Measurements from ENCODE around the gene LPIN1.

LPIN1 gene

DNA sequence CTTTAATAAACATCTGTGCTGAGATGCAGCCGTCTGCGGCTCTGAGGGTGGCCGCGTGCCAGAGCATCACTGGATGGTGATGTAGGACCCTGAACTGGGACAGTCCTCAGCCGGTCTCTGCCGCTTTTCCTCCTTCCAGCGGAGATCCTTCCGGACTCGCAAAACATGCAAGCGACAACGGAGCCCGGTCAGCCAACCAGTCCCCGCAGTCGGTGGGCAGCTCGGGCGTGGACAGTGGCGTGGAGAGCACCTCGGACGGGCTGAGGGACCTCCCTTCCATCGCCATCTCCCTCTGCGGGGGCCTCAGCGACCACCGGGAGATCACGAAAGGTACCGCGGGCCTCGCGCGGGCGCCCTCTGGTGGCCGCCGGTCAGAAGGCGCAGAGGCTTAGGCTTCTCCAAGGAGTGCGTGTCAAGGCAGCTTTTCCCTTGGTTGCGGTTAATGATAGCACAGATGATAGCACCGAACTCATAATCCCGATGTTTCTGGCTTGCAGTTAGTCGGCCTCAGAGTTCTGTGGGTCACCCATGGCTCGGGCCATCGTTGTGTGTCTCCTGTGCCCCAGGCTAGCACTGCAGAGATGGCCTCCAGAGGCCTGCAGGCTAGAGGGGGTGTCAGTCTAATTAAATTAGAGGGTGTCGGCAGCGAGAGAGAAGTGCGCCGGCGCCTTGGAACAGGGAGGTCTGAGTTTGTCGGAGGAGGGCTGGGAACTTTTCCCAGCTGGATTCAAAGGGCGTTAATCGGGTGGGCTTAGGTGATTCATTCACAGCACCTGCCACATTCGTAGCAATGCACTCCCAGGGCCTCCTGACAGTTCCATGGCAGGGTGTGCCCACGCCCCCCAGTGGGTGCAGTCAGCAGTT is 38.5 kb downstream of the LPIN1 start:
- peak; percentile 54 for DNase-seq (ENCODE audit: low spot score)

DNA sequence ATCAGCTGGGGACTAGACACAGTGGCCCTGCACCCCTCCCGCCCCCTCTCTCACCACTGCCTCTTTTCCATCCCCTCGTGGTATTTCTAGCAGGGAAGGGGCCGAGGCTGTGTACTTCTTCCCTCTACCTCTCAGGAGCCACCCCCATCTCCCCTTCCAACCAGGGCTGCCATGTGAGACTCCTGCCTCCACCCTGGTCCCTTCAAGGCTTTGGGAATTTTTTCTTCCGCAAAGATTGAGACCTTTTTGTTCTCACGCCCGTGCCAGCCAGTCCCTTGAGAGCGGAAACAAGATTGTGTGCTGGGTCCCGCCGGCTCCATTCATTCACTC is 39.1 kb downstream of the LPIN1 start:
- no peak for DNase-seq (ENCODE audit: low spot score)

DNA sequence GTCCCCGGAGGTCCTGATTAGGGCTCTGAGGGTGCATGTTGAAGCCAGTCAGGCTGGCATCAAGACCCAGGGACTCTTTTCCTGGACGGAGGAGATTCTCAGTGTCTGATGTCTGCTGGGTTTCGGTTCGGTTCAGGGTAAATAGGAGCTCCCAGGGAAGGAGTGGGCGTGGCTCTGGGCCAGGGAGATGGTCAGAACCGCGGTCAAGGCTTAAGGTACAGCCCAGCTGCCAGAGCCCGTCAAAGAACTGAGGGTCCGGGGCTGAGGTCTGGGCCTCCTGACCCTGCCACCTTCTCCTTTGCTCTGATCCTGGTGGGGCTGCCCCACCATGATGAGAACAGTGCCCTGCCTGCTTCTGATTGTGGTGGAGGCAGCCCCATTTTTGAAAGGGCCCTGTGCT is 39.8 kb downstream of the LPIN1 start:
- DNase-seq (ENCODE audit: low spot score) = no peak

DNA sequence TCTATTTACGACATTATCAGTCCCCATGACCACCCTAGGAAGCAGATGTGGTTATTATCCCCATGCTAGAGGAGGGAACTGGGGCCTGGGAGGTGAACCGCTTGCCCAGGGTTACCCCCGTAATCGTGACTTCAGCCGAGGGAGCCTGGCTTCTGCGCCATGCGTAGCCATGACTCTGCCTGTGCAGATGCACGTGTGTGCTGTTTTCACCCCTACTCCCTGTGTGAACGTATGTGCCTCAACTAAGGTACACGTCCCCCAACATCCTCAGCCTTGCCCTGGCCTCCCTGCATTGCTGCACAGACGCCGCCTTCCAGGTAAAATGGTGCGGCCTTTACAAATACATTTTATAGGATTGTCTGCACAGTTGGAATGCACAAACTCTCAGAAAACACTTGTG is 40.2 kb downstream of the LPIN1 start:
- DNase-seq (ENCODE audit: low spot score) = no peak

DNA sequence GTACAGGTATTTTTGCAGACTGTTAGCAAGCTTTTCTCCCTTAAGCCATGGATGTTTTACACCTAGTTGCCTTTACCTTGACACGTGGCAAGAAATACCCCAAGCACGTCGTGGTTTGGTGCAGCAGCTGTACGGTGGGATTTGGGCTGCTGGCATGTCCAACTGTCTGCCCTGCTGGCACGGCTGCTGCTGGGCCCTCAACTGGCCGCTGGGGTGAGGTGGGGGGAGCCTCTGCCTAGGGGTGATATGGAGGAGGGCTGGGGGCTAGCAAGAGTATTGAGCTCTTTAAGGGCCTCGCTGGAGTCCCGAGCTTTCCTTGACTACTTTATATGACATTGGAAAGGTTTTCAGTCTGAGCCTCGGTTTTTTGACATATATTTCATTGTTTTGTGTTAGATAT is 41.6 kb downstream of the LPIN1 start:
- no peak for DNase-seq (ENCODE audit: low spot score)

DNA sequence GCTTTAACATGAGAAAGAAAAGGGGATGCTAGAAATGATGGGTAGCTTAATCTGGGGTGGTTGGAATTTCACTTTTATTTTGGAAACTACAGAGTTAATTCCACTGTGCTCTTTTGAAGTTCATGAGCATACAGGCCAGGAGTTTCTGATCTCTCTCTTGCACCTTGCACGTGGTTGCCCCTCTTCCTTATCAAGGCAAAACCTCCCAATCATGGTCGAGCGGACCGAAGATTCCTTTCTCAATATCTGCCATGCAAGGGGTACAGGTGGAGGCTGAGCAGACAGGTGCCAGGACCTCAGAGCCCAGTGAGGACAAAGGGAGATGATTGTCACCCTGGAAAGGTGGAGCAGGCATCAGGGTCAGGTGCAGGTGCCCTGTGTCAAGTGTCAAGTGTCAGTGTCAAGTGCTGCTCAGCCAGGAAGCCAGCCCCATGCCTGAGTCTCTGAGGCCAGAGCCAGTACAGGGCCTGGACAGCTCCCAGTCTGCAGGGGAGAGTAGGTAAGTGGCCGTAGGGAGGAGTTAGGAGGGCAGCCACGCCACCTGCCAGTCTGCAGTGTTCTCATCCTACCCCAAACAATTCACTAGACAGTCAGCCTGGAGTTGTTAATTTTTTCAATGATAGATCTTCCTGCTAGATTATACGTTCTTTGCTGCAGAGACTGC is 42.2 kb downstream of the LPIN1 start:
- DNase-seq (ENCODE audit: low spot score) = no peak

DNA sequence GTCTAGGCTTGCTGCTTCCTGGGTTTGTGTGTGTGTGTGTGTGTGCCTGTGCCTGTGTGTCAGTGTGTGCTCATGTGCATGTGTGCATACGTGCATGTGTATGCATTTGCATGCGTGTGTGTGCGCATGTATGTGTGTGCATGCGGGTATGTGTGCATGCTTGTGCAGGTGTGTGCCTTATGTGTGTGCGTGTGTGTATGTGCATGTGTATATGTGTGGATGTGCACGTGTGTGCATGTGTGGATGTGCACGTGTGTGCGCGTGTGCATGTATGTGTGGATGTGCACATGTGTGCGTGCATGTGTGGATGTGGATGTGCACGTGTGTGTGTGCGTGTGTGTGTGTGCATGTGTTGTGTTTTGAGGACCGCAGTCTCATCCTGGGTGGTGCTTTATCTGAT is 42.8 kb downstream of the LPIN1 start:
- DNase-seq (ENCODE audit: low spot score) = no peak

DNA sequence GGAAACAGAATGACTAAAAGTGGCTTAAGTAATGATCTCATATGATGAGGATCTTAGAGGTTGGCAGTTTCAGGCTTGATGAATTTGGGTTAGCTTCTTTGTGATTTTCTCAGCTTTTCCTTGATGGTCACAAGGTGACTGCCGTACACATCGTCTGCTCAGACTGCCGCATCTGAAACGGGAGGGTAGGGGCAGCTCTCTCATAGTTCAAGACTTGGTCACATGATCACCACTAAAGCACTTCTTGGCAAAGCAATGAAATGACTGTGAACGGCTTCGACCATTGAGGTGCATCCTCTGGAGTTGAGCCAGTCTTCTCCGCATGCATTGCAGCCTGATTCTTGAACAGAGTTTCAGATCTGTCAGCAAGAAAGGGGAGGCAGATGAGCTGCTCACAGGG is 43.8 kb downstream of the LPIN1 start:
- no peak for DNase-seq (ENCODE audit: low spot score)

DNA sequence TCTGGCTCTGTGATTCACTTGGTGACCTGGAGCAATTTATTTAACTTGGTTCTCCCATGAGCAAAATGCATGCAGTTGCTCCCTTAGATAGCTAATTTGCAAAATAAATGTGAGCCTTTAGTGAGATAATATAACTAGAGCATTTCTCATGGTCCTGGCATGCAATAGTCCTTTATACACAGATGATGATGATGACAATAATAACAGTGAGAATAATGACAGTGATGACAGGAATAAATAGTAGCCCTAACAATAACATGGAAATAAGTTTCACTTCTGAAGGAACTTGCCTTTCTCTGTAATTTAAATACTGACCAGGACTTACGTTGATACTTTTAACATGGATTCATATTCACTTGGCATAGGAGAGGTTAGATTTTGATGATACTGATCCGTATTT is 49.2 kb downstream of the LPIN1 start:
- DNase-seq (ENCODE audit: low spot score) = no peak

DNA sequence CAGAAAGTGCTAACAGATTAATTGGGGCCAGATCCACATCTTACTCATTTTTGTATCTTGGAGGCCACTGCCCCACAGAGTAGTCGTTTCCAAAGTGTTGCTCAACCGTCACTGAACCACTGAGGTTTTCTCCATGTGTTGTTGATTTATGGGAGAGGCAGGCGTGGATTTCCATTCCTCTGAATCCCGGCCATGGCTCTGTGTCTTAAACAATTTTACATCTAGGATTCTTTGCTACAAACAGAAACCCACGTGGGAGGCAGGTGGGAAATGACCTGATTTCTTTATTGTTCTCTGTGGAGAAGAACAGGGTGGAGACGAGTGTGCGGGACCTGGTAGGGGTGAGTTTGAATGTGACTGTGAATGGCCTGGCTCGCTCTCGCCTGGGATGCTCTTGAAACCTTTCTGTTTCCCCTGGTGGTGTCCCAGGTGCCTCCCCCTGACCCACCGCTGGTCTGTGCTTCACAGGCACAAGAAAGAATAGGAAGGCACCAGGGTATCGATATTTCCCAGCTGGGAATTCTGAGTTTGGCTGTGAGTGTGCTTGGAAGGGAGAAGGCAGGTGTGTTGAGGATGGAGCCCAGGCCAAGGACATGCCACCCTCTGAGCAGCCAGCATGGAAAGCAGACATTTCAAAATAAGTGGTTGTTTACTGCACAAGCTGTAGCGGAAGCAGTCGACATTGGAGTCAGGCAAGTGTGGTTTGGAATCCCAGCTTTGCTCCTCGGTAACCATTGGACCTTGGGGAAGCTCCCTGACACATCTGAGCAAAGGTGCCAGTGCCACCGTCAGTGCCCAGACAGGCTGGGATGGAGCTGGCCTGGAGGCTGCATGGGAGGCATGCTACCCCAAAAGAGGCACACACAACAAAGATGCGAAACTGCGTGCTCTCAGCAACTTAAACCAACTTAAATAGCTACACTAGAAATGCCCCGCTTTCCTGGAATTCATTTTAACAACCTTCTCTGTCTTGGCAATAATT is 50.0 kb downstream of the LPIN1 start:
- no peak for DNase-seq (ENCODE audit: low spot score)

DNA sequence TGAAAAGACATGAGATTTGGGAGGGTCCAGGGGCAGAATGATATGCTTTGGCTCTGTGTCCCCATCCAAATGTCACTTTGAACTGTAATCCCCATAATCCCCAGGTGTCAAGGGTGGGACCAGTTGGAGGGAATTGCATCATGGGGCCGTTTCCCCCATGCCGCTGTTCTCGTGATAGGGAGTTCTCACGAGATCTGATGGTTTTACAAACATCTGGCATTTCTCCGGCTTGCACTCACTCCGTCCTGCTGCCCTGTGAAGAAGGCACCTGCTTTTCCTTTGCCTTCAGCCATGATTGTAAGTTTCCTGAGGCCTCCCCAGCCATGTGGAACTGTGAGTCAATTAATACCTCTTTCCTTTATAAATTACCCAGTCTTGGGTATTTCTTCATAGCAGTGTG is 51.4 kb downstream of the LPIN1 start:
- no peak for DNase-seq (ENCODE audit: low spot score)

DNA sequence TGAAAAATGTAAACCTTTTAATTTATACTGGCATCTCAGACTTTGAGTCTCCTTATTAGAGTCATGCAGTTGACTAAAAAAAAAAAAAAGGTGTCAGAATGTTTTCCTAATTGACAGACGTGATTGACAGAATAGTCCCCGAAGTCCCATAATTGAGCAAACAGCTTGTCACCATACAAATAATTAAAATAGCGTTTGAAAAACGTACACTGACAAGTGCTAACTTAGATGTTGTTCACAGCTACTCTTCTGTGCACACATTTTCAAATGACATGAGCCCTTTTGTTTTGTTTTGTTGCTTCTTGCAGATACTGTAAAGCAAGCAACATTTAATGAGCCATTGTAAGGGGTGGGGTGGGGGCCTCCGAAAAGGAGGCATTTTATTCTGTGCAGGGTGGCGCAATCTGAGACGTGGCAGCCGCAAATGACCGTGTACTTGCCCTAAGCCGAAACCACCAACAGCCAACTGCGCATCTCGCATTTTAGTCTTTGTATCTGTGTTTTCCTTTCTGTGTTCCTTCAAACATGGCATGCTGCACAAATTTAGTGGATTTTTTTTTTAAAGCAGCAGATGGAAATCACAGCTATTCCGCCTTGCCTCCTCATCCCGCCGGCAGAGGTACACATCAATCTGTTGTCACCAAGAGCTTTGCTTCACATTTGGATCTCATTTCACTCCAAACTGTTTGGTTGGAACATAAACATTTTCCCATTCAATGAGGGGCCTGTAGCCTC is 52.4 kb downstream of the LPIN1 start:
- DNase-seq (ENCODE audit: low spot score) = no peak

DNA sequence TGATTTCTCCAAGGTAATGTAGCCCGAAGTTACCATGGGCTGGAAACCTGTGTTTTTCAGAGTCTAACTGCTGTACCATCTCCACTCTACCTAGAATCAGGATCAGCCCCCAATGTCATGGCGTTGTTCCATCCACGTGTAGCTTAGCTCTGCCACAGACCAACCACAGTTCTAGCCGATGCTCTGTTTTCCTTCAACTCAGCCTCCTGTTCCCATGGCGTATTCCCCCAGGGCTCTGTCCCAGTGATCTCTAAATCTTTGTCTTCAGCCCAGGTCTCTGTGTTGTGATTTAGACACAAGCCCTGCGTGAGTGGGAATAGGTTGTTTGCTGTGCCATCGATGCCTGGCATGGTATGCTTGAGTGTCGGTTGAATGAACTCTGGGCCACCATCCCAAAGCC is 53.4 kb downstream of the LPIN1 start:
- DNase-seq (ENCODE audit: low spot score) = no peak

DNA sequence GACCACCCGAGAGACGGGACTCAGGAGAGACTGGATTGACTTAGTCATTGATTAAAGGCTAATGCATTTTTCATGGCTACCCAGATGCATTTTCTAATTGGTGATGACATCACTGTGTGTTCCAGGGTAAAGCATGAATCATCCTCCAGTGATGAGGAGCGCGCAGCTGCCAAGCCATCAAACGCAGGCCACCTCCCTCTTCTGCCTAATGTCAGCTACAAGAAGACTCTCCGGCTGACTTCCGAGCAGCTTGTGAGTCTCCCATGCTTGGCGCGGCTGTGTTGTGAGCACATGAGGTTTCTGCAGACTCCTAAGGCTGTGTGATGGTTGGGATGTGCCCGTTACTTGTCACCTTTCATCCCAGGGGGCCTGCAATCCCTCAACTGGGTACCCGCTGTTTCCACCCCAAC is 56.4 kb downstream of the LPIN1 start:
- no peak for DNase-seq (ENCODE audit: low spot score)

DNA sequence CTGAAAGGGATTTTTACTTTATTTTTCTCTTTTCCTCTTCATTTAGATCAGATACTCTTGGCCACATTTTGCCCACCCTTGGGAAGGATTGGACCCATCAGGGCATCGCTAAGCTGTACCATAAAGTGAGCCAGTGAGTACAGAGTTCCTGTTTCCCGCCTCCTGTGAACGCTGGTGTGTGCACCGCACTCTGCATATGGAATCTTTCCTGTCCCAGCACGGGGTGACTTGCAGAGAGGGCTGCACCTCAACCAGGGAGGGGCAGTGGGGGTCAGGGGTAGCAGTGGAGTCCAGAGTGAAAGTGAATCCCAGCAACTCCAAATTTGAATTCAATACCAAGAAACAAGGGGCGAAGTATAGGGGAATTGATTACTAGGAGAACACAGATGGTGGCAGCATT is 58.6 kb downstream of the LPIN1 start:
- no peak for DNase-seq (ENCODE audit: low spot score)

DNA sequence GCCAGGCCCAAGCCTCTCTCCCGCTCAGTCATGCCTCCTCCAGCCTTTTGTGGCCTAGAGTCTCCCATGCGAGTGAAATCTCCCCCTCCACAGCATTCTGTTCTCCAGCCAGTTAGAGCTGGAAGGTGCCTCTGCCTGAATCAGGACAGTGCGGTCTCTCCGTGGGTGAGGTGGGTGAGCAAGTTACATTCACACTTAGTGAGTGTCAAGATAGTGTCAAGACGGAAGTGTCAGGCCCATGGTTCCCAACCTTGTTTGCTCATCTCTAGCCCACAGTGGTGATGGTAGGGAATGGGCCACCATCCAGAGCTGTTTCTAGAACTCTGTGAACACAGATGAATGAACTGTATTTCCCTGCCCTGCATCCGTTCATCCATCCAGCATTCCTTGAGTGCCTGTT is 59.5 kb downstream of the LPIN1 start:
- DNase-seq (ENCODE audit: low spot score) = no peak

DNA sequence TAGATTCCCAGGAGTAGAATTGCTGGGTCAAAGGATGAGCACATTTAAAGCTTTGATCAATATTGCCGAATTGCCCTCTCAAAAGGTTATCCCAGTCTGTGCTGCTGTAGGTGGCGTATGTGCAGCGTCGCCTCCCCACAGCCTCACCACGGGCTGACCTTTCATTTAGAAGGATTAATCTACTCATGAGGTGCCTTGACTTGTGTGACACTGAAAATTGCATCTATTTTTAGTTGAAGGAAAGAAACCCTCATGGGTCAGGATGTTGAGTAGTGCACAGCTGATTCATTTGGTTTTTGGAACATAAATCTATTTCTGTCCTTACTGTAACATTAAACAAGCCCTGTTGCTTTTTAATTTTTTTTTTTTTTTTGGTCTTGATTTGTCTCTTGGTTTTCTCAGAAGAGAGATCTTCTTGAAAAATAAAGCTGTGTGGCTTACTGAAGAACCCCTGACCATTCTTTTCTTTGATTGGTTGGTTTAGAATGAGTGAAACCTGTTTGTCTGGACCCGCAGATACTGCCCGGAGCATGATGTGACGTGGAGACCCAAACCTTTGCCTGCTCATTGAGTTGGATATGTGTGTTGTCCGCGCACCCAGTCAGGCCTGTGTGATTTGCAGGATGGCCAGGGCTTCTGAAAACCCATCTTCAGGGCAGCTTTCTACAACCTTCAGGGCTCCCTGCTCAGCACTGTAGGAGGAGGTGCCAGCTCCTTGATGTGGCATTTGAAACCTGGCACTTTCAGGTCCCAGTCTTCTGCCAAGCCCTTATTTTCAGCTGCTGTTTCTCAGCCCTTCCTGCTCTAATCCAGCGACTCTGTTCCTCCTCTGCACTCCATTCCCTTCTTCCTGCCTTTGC is 61.0 kb downstream of the LPIN1 start:
- DNase-seq (ENCODE audit: low spot score) = no peak

DNA sequence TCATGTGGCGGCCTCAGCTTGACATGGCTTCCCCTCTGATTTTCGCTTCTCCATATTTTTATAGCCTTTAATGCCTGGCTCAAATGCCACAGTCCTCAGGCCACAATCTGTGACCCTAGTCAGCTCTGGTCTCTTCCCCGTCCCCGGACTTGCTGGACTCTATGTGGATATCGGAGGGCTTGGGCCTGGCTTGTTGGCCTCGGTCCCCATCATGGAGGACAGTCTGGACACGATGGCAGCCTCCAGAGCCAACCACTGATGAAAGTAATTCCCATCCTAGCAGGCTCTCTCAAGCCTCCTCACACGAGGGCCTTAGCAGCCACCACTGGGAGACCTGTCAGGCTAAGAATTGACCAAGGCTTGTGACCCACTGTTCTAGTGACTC is 61.6 kb downstream of the LPIN1 start:
- no peak for DNase-seq (ENCODE audit: low spot score)

DNA sequence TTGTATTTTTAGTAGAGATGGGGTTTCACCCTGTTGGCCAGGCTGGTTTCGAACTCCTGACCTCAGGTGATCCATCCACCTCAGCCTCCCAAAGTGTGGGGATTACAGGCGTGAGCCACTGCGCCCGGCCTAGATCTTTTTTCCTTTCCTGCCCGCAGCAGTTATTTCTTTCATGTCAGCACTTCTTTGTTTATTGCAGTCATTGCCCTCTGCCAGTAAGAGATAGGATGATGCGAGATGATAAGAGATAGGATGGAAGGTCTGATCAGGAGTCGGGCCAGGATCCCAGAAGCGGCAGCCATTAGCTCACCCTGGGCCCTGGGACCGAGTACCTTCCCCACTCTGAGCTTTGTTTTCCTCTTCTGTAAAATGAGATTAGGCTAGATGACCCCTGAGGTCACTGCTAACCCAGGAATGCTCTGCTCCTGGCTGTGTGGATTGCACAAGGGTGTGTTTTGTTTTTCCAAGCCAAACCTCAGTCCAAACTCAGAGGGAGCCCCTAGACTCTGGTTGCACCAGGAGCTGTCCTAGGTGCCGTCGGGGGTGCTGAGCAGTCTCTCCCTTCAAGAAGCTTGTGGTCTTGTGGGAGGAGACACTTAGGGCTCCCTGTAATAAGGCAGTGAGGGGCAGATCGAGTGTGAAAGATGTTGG is 63.3 kb downstream of the LPIN1 start:
- DNase-seq (ENCODE audit: low spot score) = no peak
